Ovary (tissue), 3 donors: ENCODE results near the gene SLC4A5.

Experiments
- POLR2A ChIP-seq: fragments of 450-650 bp; IDR thresholded peaks from one replicate; pipeline ENCODE4 v1.6.1; 2017; ENCODE audit warnings: antibody characterized with exemption, mild to moderate bottlenecking, moderate library complexity
- TF ChIP-seq, protein P1 (sequence below), 3 donors: fragments of 450-650 bp in 2 of 3; fragments of 200-600 bp in 1 of 3; IDR thresholded peaks; one replicate each; pipeline versions ENCODE4 v1.5.1 to v1.8.0; 2016 to 2022; ENCODE audit warnings: antibody characterized with exemption in 3 of 3, mild to moderate bottlenecking in 1 of 3
- donor health status: DM: no; HTN: no; CAD: no.

DNA sequence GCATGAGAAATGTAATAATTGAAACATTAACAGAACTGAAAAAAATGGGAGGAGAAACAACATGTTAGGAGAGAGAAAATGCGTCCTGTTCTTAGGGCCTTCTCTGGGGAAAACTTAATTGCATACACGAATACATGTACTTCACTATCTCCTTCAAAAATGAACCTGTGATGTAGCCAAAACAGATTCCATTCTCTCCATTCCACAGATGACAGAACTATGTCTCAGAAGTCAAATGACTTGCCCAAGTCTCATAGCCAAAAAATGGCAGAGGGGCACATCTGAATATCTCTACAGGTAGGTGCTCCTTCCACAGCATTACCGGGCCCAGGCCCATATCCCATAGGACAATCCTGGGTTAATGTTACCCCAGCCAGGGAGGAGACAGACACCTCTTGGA lies 40.8 kb upstream of the SLC4A5 start:
- TF ChIP-seq, protein P1, sequence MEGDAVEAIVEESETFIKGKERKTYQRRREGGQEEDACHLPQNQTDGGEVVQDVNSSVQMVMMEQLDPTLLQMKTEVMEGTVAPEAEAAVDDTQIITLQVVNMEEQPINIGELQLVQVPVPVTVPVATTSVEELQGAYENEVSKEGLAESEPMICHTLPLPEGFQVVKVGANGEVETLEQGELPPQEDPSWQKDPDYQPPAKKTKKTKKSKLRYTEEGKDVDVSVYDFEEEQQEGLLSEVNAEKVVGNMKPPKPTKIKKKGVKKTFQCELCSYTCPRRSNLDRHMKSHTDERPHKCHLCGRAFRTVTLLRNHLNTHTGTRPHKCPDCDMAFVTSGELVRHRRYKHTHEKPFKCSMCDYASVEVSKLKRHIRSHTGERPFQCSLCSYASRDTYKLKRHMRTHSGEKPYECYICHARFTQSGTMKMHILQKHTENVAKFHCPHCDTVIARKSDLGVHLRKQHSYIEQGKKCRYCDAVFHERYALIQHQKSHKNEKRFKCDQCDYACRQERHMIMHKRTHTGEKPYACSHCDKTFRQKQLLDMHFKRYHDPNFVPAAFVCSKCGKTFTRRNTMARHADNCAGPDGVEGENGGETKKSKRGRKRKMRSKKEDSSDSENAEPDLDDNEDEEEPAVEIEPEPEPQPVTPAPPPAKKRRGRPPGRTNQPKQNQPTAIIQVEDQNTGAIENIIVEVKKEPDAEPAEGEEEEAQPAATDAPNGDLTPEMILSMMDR (IDR thresholded peaks at IDR 0.05) = no peak
- TF ChIP-seq POLR2A = no peak
